GM10248 (cell line): ENCODE measurements around the gene CDK5R1.

Experiments used
- CTCF ChIA-PET: fragments of 300-600 bp; sonication (Branson Sonifier 250); formaldehyde crosslinking; extraction: SDS; loops from one replicate; lab custom pipeline; 2021; ENCODE audit warnings: antibody characterized with exemption; lab: Yijun Ruan, JAX
- POLR2A ChIA-PET: fragments of 350-650 bp; sonication (Branson Sonifier 250); formaldehyde crosslinking; extraction: SDS; loops from one replicate; lab custom pipeline; 2020; ENCODE audit warnings: antibody characterized with exemption; lab: Yijun Ruan, JAX
- DNase-seq: peaks from one replicate; pipeline ENCODE4 v3.0.0; 2012; ENCODE audit errors: extremely low spot score
- CTCF ChIP-seq: IDR thresholded peaks from 2 replicates; pipeline ENCODE4 v1.5.1; 2012; ENCODE audit warnings: mild to moderate bottlenecking, low read depth; ENCODE audit errors: extremely low read depth, missing control alignments, control extremely low read depth

The CDK5R1 gene

GRCh38 chr17:32453370-32453769, 33.4 kb upstream of the CDK5R1 start:
- POLR2A ChIA-PET: no interaction called here
- CTCF ChIA-PET: interaction anchor here (3.2 to 5.3 kb wide), 2 partner anchors 9 to 10 kb away, joined by 15 to 28 read pairs; partner anchors contain the start of gene PSMD11
- no peak for TF ChIP-seq CTCF
- DNase-seq: no peak

- no peak for DNase-seq
- POLR2A ChIA-PET: no interaction called here
- no peak for TF ChIP-seq CTCF
- CTCF ChIA-PET: interaction anchor here (1.0 to 11.3 kb wide), 2 partner anchors 14 to 196 kb away, joined by 3 to 139 read pairs; partner anchors contain the start of gene PSMD11
Observed at GRCh38 chr17:32458371-32458770, 28.4 kb upstream of the CDK5R1 start.

GRCh38 chr17:32460054-32460453, 26.7 kb upstream of the CDK5R1 start:
- ChIA-PET POLR2A (no interaction called here), CTCF (interaction anchor here (1.3 to 12.7 kb wide), 4 partner anchors 12 to 450 kb away, joined by 3 to 177 read pairs (median 96); partner anchors contain the start of genes CDK5R1 and PSMD11)
- no peak for DNase-seq
- no peak for TF ChIP-seq CTCF

GRCh38 chr17:32461498-32461852, 25.3 kb upstream of the CDK5R1 start:
- DNase-seq: no peak
- ChIA-PET POLR2A (no interaction called here), CTCF (interaction anchor here (0.6 to 12.7 kb wide), 34 partner anchors 9 to 475 kb away, joined by 3 to 177 read pairs (median 6); partner anchors contain the start of genes CDK5R1, MYO1D and PSMD11)
- TF ChIP-seq CTCF: no peak

GRCh38 chr17:32461853-32462617, 24.8 kb upstream of the CDK5R1 start:
- ChIA-PET POLR2A (no interaction called here), CTCF (interaction anchor here (0.6 to 12.7 kb wide), 48 partner anchors 9 to 558 kb away, joined by 3 to 177 read pairs (median 4); partner anchors contain the start of genes CDK5R1, MYO1D and PSMD11)
- DNase-seq: no peak

More at GRCh38 chr17:32461853-32462617, 24.8 kb upstream of the CDK5R1 start:
- TF ChIP-seq CTCF: peak; percentile 43
